ENCODE measurements around the gene SLC38A5.

DNA sequence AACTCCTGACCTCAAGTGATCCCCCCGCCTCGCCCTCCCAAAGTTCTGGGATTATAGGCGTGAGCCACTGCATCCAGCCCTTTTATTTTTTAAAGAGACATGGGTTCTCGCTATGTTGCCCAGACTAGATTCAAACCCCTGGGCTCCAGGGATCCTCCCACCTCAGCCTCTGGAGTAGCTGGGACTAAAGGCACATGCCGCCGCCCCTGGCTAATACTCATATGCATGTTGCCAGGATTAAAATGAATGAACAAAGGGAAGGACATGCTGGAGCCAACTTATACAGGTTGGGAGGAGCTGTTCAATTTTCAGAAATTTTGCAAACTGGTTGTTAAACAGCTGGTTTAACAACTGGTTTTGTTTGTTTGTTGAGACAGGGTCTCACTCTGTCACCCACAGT lies 4.5 kb upstream of the SLC38A5 start:
- TF ChIP-seq, protein P1, sequence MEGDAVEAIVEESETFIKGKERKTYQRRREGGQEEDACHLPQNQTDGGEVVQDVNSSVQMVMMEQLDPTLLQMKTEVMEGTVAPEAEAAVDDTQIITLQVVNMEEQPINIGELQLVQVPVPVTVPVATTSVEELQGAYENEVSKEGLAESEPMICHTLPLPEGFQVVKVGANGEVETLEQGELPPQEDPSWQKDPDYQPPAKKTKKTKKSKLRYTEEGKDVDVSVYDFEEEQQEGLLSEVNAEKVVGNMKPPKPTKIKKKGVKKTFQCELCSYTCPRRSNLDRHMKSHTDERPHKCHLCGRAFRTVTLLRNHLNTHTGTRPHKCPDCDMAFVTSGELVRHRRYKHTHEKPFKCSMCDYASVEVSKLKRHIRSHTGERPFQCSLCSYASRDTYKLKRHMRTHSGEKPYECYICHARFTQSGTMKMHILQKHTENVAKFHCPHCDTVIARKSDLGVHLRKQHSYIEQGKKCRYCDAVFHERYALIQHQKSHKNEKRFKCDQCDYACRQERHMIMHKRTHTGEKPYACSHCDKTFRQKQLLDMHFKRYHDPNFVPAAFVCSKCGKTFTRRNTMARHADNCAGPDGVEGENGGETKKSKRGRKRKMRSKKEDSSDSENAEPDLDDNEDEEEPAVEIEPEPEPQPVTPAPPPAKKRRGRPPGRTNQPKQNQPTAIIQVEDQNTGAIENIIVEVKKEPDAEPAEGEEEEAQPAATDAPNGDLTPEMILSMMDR (IDR thresholded peaks at IDR 0.05; ENCODE audit: low read length), result no peak
- TF ChIP-seq EZH2 (IDR thresholded peaks at IDR 0.05; ENCODE audit: borderline replicate concordance, low read length), result no peak
